IMR-90 (cell line): ENCODE measurements around the gene PPP1R15A.

Source experiments
- BHLHE40 ChIP-seq: fragments of 150-350 bp; IDR thresholded peaks from 2 replicates; pipeline ENCODE4 v1.6.1; 2016; ENCODE audit warnings: mild to moderate bottlenecking, low read depth, low read length
- CEBPB ChIP-seq: IDR thresholded peaks from 2 replicates; pipeline ENCODE4 v1.6.1; 2012; ENCODE audit warnings: low read depth, low read length, improper control_type of control experiment
- FOS ChIP-seq: fragments of 150-350 bp; IDR thresholded peaks from 2 replicates; pipeline ENCODE4 v1.6.1; 2016; ENCODE audit warnings: low read depth, low read length
- MAFK ChIP-seq: IDR thresholded peaks from 2 replicates; pipeline ENCODE4 v1.6.1; 2012; ENCODE audit warnings: low read depth, low read length, improper control_type of control experiment
- MAZ ChIP-seq: IDR thresholded peaks from 2 replicates; pipeline ENCODE4 v1.6.1; 2012; ENCODE audit warnings: low read depth, mild to moderate bottlenecking, low read length, improper control_type of control experiment, moderate library complexity, borderline replicate concordance
- POLR2A ChIP-seq: IDR thresholded peaks from 2 replicates; pipeline ENCODE4 v1.6.1; 2012; ENCODE audit warnings: mild to moderate bottlenecking, low read depth, low read length
- RAD21 ChIP-seq: IDR thresholded peaks from 2 replicates; pipeline ENCODE4 v1.6.1; 2012; ENCODE audit warnings: low read length, improper control_type of control experiment
- RCOR1 ChIP-seq: IDR thresholded peaks from 2 replicates; pipeline ENCODE4 v1.6.1; 2012; ENCODE audit warnings: mild to moderate bottlenecking, low read length, improper control_type of control experiment; ENCODE audit not compliant: insufficient replicate concordance
- RFX5 ChIP-seq: IDR thresholded peaks from 2 replicates; pipeline ENCODE4 v1.8.0; 2012; ENCODE audit warnings: low read depth, mild to moderate bottlenecking, low read length, moderate library complexity
- SMC3 ChIP-seq: fragments of 150-350 bp; IDR thresholded peaks from 2 replicates; pipeline ENCODE4 v1.6.1; 2016; ENCODE audit warnings: low read depth, mild to moderate bottlenecking, antibody characterized with exemption, low read length, moderate library complexity
- USF2 ChIP-seq: fragments of 150-350 bp; IDR thresholded peaks from 2 replicates; pipeline ENCODE4 v1.6.1; 2017; ENCODE audit warnings: mild to moderate bottlenecking, antibody characterized with exemption, low read length, low read depth
- TF ChIP-seq, protein P1 (sequence below): conservative IDR thresholded peaks from 2 replicates; pipeline ENCODE4 v1.5.1; 2012; ENCODE audit warnings: mild to moderate bottlenecking, low read depth, low read length, improper control_type of control experiment

GRCh38 chr19:48890551-48890950, 18.3 kb downstream of the PPP1R15A start:
- TF ChIP-seq, protein P1, sequence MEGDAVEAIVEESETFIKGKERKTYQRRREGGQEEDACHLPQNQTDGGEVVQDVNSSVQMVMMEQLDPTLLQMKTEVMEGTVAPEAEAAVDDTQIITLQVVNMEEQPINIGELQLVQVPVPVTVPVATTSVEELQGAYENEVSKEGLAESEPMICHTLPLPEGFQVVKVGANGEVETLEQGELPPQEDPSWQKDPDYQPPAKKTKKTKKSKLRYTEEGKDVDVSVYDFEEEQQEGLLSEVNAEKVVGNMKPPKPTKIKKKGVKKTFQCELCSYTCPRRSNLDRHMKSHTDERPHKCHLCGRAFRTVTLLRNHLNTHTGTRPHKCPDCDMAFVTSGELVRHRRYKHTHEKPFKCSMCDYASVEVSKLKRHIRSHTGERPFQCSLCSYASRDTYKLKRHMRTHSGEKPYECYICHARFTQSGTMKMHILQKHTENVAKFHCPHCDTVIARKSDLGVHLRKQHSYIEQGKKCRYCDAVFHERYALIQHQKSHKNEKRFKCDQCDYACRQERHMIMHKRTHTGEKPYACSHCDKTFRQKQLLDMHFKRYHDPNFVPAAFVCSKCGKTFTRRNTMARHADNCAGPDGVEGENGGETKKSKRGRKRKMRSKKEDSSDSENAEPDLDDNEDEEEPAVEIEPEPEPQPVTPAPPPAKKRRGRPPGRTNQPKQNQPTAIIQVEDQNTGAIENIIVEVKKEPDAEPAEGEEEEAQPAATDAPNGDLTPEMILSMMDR, result no peak
- TF ChIP-seq SMC3, result no peak
- TF ChIP-seq USF2, result no peak
- TF ChIP-seq POLR2A, result no peak
- no peak for TF ChIP-seq RAD21
- no peak for TF ChIP-seq CEBPB
- no peak for TF ChIP-seq RCOR1
- no peak for TF ChIP-seq RFX5
- no peak for TF ChIP-seq BHLHE40
- TF ChIP-seq FOS, result no peak
- no peak for TF ChIP-seq MAFK
- TF ChIP-seq MAZ, result no peak
